Tibial nerve (tissue), 4 donors: Measurements from ENCODE around the gene CAV1.

ENCODE experiments used
- EP300 ChIP-seq, 2 donors: sonication (generic); formaldehyde crosslinking; IDR thresholded peaks; one replicate each; pipeline ENCODE4 v1.6.1; 2017; ENCODE audit warnings: antibody characterized with exemption in 2 of 2, mild to moderate bottlenecking in 1 of 2
- POLR2A ChIP-seq, 2 donors: fragments of 450-650 bp; IDR thresholded peaks; one replicate each; pipeline ENCODE4 v1.6.1; 2017; ENCODE audit warnings: antibody characterized with exemption in 2 of 2, mild to moderate bottlenecking in 2 of 2, moderate library complexity in 2 of 2
- TF ChIP-seq, protein P1 (sequence below), 5 experiments: fragments of 200-600 bp in 3 of 5; fragments of 450-650 bp in 2 of 5; sonication (generic) in 3 of 5; IDR thresholded peaks; one replicate each; pipeline ENCODE4 v1.5.1; 2016 to 2019; ENCODE audit warnings: antibody characterized with exemption in 5 of 5, mild to moderate bottlenecking in 3 of 5, moderate library complexity in 2 of 5

DNA sequence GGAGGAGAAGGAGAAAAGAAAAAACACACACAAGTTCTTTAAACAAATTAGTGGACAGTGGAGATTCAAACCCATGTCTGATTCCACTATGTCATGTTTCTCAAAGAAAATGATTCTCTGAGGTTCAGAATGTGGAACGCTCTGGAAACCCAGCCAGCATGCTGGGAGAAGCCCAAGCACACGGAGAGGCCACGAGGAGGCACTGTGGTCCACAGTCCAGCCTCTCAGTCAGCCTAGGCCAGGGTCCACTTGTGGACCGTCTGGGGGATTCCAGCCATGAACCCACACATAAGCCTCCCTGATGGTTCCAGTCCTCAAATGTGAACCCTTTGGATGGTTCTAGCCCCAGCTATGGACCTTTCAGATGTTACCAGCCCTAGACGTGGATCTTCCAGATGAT, 73.4 kb downstream of the CAV1 start:
- no peak for TF ChIP-seq POLR2A (IDR thresholded peaks at IDR 0.05)
- TF ChIP-seq, protein P1, sequence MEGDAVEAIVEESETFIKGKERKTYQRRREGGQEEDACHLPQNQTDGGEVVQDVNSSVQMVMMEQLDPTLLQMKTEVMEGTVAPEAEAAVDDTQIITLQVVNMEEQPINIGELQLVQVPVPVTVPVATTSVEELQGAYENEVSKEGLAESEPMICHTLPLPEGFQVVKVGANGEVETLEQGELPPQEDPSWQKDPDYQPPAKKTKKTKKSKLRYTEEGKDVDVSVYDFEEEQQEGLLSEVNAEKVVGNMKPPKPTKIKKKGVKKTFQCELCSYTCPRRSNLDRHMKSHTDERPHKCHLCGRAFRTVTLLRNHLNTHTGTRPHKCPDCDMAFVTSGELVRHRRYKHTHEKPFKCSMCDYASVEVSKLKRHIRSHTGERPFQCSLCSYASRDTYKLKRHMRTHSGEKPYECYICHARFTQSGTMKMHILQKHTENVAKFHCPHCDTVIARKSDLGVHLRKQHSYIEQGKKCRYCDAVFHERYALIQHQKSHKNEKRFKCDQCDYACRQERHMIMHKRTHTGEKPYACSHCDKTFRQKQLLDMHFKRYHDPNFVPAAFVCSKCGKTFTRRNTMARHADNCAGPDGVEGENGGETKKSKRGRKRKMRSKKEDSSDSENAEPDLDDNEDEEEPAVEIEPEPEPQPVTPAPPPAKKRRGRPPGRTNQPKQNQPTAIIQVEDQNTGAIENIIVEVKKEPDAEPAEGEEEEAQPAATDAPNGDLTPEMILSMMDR (IDR thresholded peaks at IDR 0.05): peak in 1 of 5 experiments; percentile 8
- TF ChIP-seq EP300 (IDR thresholded peaks at IDR 0.05): no peak
